DLD1 (cell line): Measurements from ENCODE around the gene MAOA.
"Not testable (repeated sequence)": the region's sequence is repeated elsewhere in the genome, so short reads cannot be mapped to it uniquely, and the experiment has no call there.

Experiments
- in situ Hi-C: cut with HindIII; loops from 2 replicates; pipeline ENCODE4 v1.10.0; 2017; ENCODE audit warnings: low sequenced_read_pairs

Gene MAOA

DNA sequence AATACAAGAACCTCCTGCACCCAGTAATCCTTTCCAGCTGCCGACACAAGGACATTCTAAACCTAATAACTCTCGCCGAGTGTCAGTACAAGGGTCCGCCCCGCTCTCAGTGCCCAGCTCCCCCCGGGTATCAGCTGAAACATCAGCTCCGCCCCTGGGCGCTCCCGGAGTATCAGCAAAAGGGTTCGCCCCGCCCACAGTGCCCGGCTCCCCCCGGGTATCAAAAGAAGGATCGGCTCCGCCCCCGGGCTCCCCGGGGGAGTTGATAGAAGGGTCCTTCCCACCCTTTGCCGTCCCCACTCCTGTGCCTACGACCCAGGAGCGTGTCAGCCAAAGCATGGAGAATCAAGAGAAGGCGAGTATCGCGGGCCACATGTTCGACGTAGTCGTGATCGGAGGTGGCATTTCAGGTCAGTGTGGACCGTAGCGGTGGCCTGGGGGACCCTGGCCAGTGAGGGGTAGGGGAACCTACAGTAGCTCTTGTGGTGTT lies at the start of gene MAOA:
MAOA (plus strand) TSS at position 295 of the 490 bp plus-strand sequence; CDS start at position 338, 43 bp downstream.
- in situ Hi-C loops: no loop called here

GRCh38 chrX:43612400-43612799 lies 43.7 kb upstream of the MAOA start:
- in situ Hi-C loops: no loop called here

GRCh38 chrX:43615660-43616059 lies 40.4 kb upstream of the MAOA start:
- in situ Hi-C loops: no loop called here

- in situ Hi-C loops: no loop called here
These were observed 37.5 kb upstream of the MAOA start for GRCh38 chrX:43618366-43619205.

DNA sequence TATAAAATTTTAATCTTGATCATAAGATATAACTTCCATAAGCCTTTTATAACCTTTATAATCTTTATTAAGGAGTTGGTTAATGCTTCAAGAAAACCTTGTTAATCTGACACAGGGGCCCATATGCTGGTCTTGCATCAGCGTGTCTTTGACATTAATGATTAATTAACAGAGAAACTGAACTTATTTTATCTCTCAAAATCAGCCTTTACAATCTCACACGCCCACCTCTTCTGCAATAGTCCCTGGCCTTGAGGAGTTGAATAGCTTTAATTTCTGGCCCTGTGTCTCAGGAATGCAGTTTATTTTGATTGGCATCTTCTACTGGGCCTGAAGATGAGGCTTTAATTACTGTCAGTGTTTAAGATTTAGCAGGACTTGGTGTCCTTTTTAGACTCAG lies 36.2 kb upstream of the MAOA start:
- in situ Hi-C loops: not testable (repeated sequence)

GRCh38 chrX:43627147-43627546 lies 29.0 kb upstream of the MAOA start:
- in situ Hi-C loops: no loop called here

DNA sequence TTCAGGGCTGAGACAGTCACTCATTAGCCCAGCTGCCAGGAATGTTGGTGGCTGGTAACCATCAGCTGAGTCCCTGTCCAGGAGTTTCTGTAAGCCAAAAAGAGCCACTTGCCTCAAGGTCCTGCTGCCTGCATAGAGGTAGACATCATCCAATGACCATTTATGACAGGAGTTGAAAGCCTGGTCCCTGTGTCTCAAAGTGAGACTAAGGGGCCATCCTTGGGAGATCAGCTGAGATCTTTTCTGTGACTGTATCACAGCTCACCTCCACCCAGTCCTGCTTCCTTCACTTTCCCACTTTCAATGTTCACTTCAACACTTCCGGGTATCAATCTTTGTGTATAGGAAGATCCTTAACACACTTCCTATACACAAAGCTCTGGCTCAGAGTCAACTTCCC lies 28.4 kb upstream of the MAOA start:
- in situ Hi-C loops: no loop called here

GRCh38 chrX:43629229-43629628 lies 26.9 kb upstream of the MAOA start:
- in situ Hi-C loops: no loop called here

GRCh38 chrX:43631841-43632240 lies 24.3 kb upstream of the MAOA start:
- in situ Hi-C loops: no loop called here

DNA sequence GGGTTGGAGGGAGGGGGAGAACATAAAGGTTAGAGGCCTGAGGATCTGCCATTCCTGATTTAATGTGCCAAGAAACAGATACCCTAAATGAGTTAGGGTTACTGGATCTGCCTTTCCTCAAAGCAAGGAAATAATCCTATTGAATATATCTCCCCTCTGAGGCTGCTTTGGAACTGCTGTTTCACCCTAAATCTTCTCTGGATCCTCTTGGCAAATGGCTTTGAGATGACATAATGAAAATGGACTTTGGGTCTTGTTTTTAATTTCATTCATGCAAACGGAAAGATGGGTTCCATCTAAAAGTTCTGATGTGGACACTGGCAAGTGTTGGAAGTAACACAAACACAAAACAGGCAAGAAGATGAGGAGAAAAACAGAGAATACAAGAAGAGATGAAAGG lies 23.0 kb upstream of the MAOA start:
- in situ Hi-C loops: no loop called here

DNA sequence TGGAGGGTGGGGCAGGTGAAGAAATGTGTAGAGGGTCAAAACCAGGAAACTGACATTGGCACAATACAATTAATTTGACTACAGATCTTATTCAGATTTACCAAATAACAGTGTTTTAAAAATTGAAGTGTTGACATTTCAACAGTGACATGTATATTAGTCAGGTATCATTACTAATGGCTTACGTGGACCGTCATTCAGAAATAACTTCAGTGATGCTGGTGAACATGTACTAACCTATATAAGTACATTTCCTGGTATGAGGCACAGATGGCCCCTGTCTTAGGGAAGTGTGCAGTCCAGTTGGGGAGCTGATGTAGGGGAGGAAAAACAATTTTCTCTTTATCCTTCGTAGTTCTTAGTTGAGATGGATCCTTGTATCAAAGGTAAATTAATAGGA lies 22.3 kb upstream of the MAOA start:
- in situ Hi-C loops: no loop called here

- in situ Hi-C loops: no loop called here
These were observed 15.6 kb upstream of the MAOA start for GRCh38 chrX:43640482-43640881.

DNA sequence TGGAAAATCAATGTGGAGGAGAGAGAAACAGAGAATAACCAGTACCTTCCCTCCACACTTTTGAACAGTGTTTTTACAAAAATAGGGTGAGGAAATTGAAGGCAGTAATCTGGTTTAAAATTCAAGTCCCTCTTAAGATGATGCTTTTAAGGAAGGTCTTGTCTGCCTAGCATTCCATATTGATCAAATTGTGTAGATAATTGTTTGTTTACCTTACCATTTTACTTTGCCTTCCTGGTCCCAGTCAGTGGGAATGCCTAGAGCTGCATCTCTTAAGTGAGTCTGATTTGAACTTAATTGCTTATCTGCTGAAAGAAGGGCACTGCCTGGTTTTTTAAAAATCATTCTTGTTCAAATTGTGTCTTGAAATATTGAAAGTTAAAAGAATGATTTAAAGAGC lies 14.4 kb upstream of the MAOA start:
- in situ Hi-C loops: no loop called here

- in situ Hi-C loops: no loop called here
These were observed 12.9 kb upstream of the MAOA start for GRCh38 chrX:43643201-43643600.

DNA sequence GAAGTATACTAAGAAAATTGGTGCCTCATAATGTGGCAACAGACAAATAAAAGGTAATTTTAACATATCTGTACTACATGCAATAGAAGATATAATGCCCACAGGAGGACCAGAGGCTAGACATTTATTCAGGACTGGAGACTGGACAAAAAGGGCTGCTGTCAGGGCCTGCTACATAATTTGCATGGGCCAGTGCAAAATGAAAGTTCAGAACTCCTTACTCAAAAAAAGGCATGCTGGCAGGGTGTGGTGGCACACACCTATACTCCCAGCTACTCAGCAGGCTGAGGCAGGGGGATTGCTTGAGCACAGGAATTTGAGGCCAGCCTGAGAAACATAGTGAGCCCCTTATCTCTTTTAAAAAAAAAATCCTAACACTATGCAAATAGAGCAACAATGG lies 12.4 kb upstream of the MAOA start:
- in situ Hi-C loops: no loop called here

DNA sequence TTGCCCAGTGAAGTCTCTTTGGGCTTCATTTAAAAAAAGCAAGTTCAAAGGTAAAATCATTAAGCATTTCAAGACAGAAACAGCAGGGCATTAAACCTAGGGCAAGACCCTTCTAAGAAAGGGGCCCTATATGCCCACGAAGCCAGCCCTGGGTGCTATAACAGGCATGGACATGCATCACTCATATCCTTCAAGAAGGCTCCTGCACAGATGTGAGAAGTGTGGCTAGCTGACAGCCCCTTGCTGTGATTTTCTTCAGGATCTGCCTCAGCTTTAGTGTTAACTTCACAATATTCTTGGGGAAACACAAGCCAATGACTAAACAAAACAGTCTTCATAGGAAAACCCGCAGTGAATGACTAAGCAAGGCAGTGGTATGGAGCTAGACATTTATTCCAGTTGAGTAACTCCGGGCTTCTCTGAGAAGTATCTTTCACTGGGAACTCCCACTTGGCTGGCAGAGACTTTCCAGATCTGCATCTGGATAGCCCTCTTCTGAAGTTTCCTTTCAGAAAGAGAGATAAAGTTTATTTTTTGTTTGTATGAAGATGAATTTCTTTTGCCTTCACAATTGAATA lies 11.9 kb upstream of the MAOA start:
- in situ Hi-C loops: no loop called here

DNA sequence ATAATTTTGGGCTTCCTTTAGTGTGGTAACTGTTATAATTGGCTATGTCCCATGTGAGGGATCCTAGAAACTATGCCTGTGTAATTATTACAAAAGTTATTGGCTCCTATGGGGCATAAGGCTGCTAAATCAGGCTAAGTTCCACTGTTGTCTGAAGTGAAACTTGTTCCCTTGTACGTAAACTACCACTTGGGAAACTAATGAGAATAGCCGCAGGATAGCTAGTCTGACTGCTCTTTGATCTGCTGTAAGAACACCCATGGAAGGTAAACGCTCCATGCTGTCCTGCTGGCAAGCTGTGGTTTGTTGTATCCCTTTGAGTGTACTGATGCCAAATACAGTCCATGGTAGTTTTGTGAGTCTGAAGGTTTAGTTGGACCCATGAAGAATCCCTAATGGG lies 9.3 kb upstream of the MAOA start:
- in situ Hi-C loops: no loop called here

GRCh38 chrX:43654431-43655150 lies 1.5 kb upstream of the MAOA start:
- in situ Hi-C loops: no loop called here

DNA sequence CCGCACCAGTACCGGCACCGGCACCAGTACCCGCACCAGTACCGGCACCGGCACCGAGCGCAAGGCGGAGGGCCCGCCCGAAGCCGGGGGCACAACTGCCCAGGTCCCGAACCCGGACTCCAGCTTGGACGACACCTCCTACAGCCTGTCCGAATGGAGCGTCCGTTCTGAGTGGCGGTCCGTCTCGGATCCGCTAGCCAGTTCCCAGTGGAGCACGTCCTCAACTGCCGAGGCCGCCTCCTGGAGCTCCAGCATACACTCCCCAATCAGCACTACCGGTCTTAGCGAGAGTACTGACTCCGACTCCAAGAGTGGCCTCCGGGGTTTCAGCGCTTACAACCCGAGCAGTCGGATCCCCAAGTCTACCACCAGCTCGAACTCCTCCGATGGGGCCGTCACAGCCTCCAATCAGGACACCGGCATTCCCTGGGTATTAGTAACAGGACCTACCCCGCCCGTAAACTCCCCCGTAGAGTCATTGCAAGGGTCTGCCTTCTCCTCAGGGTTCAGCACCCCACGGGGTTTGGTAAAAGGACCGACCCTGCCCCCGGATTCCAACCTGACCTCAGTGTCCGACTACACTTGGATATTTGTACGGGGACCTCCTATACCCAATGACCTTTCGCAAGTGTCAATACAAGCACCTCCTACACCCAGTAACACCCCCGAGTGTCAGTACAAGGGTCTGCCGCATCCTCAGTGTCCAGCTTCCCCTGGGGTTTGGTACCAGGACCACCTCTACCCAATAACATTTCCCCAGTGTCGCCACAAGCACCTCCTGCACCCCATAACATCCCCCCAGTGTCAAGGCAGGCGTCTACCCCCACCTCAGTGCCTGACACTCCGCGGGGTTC lies 721 bp upstream of the MAOA start:
- in situ Hi-C loops: no loop called here

DNA sequence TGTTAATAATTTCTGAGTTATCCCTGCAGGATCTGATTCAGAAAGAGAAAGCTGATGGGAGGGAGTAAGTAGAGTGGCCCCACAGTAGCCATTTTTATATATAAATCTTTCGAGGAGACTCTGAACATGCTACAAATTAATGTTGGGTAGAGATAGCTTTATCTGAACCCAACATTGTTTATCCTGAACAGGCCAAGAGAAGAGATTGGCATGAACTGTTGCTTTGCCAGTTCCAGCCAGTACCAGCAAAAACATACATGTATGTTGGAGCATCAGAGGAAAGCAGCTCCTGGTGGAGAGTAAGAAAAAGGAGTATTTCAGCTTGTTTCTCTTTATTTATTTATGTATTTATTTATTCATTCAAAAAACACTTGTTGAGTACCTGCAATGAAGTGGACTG lies 1.6 kb downstream of the MAOA start:
- in situ Hi-C loops: no loop called here
